SK-N-SH treated with all-trans-retinoic acid at 6 μM for 48 hours (cell line): Measurements from ENCODE around the gene LDHAL6B.

Experiments
- ATAC-seq: fragments of 200-7000 bp; cut with Tn5 transposase; 3 replicates; pipeline ENCODE4 v1.9.1; 2020; ENCODE audit warnings: mild to moderate bottlenecking, moderate library complexity
- ARNTL ChIP-seq: fragments of 450-650 bp; formaldehyde crosslinking; IDR thresholded peaks from 2 replicates; pipeline ENCODE4 v1.5.0; 2020; ENCODE audit warnings: low read depth, mild to moderate bottlenecking, moderate library complexity, borderline replicate concordance
- BACH2 ChIP-seq: fragments of 250-450 bp; sonication (Bioruptor Pico); IDR thresholded peaks from 2 replicates; pipeline ENCODE4 v1.9.0; 2021; ENCODE audit warnings: mild to moderate bottlenecking, borderline replicate concordance
- CSDC2 ChIP-seq: fragments of 250-450 bp; sonication (Bioruptor Pico); IDR thresholded peaks from 2 replicates; pipeline ENCODE4 v1.5.0; 2020; ENCODE audit warnings: mild to moderate bottlenecking, moderate library complexity
- ESRRG ChIP-seq: fragments of 250-450 bp; sonication (Bioruptor Pico); IDR thresholded peaks from 2 replicates; pipeline ENCODE4 v1.6.1; 2021; ENCODE audit warnings: mild to moderate bottlenecking
- GLIS3 ChIP-seq: fragments of 250-450 bp; sonication (Bioruptor Pico); IDR thresholded peaks from 2 replicates; pipeline ENCODE4 v1.5.0; 2020; ENCODE audit warnings: mild to moderate bottlenecking, moderate library complexity
- ISL1 ChIP-seq: fragments of 250-450 bp; sonication (Bioruptor Pico); IDR thresholded peaks from 2 replicates; pipeline ENCODE4 v2.1.2; 2022; ENCODE audit warnings: mild to moderate bottlenecking, moderate library complexity
- OSR1 ChIP-seq: fragments of 250-450 bp; sonication (Bioruptor Pico); IDR thresholded peaks from 2 replicates; pipeline ENCODE4 v1.8.0; 2022; ENCODE audit warnings: moderate library complexity, mild to moderate bottlenecking, inconsistent platforms
- PPARA ChIP-seq: fragments of 250-450 bp; sonication (Bioruptor Pico); IDR thresholded peaks from 2 replicates; pipeline ENCODE4 v1.5.0; 2020; ENCODE audit warnings: mild to moderate bottlenecking, borderline replicate concordance
- RARB ChIP-seq: fragments of 250-450 bp; sonication (Bioruptor Pico); IDR thresholded peaks from 2 replicates; pipeline ENCODE4 v1.8.0; 2021; ENCODE audit warnings: mild to moderate bottlenecking, moderate library complexity
- SNAI2 ChIP-seq: fragments of 250-450 bp; sonication (Bioruptor Pico); IDR thresholded peaks from 2 replicates; pipeline ENCODE4 v1.5.0; 2020; ENCODE audit warnings: mild to moderate bottlenecking, moderate library complexity
- ZC3H10 ChIP-seq: fragments of 250-450 bp; sonication (Bioruptor Pico); IDR thresholded peaks from 2 replicates; pipeline ENCODE4 v1.5.1; 2021; ENCODE audit warnings: mild to moderate bottlenecking, moderate library complexity
- ZFP3 ChIP-seq: fragments of 250-450 bp; sonication (Bioruptor Pico); IDR thresholded peaks from 2 replicates; pipeline ENCODE4 v1.5.0; 2020; ENCODE audit warnings: mild to moderate bottlenecking, moderate library complexity
- ZFP30 ChIP-seq: fragments of 450-650 bp; formaldehyde crosslinking; IDR thresholded peaks from 2 replicates; pipeline ENCODE4 v1.5.0; 2022; ENCODE audit warnings: mild to moderate bottlenecking, moderate library complexity
- ZNF565 ChIP-seq: fragments of 450-650 bp; formaldehyde crosslinking; conservative IDR thresholded peaks from 2 replicates; pipeline ENCODE4 v1.5.0; 2020; ENCODE audit warnings: low read depth, mild to moderate bottlenecking, moderate library complexity
- ZNF70 ChIP-seq: fragments of 450-650 bp; formaldehyde crosslinking; IDR thresholded peaks from 2 replicates; pipeline ENCODE4 v1.5.0; 2020; ENCODE audit warnings: mild to moderate bottlenecking, moderate library complexity
- ZNF8 ChIP-seq: fragments of 450-650 bp; formaldehyde crosslinking; IDR thresholded peaks from 2 replicates; pipeline ENCODE4 v1.5.0; 2020; ENCODE audit warnings: mild to moderate bottlenecking, moderate library complexity
- TF ChIP-seq, protein P1 (sequence below): fragments of 250-450 bp; sonication (Bioruptor Pico); IDR thresholded peaks from 2 replicates; pipeline ENCODE4 v1.8.0; 2021; ENCODE audit warnings: low read depth, mild to moderate bottlenecking, moderate library complexity, borderline replicate concordance
- TF ChIP-seq, protein P2 (sequence below): fragments of 250-450 bp; sonication (Bioruptor Pico); IDR thresholded peaks from 2 replicates; pipeline ENCODE4 v1.8.0; 2020; ENCODE audit warnings: mild to moderate bottlenecking, moderate library complexity, borderline replicate concordance
- TF ChIP-seq, protein P3 (sequence below): fragments of 250-450 bp; sonication (Bioruptor Pico); IDR thresholded peaks from 2 replicates; pipeline ENCODE4 v1.5.0; 2020; ENCODE audit warnings: mild to moderate bottlenecking, moderate library complexity
- TF ChIP-seq, protein P4 (sequence below): fragments of 250-450 bp; sonication (Bioruptor Pico); IDR thresholded peaks from 2 replicates; pipeline ENCODE4 v1.5.1; 2021; ENCODE audit warnings: mild to moderate bottlenecking, moderate library complexity
- TF ChIP-seq, protein P5 (sequence below): fragments of 250-450 bp; sonication (Bioruptor Pico); IDR thresholded peaks from 2 replicates; pipeline ENCODE4 v1.5.1; 2020; ENCODE audit warnings: low read depth, mild to moderate bottlenecking, moderate library complexity

The LDHAL6B gene

DNA sequence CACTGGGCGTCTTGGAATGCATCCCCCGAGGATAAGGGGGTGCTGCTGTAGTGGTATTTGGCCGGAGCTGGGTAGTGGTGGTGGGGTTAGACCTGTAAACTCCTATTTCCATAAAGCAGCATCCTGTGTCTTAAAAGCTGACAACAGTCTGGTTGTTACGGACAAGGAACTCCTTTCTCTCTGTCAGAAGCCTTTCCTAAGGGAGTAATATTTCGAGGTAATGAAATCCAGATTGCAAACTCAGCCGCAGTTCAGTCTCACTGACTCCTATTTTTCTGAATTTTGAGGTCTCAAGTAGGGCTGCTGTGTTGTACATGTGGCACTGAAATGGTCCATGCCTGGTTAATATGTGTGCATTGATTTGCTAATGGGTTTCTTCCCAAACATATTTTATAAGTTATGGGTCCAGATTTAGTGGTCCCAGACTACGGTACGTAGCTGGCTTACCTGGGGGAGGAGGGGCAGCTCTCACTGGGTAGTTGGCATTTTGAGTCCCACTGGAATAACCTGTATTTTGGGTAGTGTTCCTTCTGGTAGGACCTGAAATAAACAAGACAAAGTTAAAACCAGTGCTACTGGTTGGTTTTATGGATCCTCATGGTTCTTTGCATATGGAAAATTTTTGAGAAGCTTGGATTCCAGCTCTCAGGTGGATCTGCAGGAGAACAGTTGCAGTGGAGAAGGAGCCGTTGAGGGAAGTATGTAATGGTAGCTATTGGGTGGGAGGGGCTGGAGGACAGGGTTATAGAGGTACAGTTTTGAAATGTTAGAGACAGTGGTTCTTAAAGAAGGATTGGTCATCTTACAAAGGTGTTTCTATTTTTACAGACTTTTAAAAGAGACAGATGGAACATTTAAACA lies 48.6 kb upstream of the LDHAL6B start (continued):
- TF ChIP-seq, protein P1, sequence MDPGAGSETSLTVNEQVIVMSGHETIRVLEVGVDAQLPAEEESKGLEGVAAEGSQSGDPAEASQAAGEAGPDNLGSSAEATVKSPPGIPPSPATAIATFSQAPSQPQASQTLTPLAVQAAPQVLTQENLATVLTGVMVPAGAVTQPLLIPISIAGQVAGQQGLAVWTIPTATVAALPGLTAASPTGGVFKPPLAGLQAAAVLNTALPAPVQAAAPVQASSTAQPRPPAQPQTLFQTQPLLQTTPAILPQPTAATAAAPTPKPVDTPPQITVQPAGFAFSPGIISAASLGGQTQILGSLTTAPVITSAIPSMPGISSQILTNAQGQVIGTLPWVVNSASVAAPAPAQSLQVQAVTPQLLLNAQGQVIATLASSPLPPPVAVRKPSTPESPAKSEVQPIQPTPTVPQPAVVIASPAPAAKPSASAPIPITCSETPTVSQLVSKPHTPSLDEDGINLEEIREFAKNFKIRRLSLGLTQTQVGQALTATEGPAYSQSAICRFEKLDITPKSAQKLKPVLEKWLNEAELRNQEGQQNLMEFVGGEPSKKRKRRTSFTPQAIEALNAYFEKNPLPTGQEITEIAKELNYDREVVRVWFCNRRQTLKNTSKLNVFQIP (CRISPR knock-in tag) = no peak
- no peak for TF ChIP-seq SNAI2 (CRISPR knock-in tag)
- TF ChIP-seq ZFP3 (CRISPR knock-in tag) = no peak
- TF ChIP-seq ZNF565 (CRISPR knock-in tag) = no peak
- TF ChIP-seq, protein P2, sequence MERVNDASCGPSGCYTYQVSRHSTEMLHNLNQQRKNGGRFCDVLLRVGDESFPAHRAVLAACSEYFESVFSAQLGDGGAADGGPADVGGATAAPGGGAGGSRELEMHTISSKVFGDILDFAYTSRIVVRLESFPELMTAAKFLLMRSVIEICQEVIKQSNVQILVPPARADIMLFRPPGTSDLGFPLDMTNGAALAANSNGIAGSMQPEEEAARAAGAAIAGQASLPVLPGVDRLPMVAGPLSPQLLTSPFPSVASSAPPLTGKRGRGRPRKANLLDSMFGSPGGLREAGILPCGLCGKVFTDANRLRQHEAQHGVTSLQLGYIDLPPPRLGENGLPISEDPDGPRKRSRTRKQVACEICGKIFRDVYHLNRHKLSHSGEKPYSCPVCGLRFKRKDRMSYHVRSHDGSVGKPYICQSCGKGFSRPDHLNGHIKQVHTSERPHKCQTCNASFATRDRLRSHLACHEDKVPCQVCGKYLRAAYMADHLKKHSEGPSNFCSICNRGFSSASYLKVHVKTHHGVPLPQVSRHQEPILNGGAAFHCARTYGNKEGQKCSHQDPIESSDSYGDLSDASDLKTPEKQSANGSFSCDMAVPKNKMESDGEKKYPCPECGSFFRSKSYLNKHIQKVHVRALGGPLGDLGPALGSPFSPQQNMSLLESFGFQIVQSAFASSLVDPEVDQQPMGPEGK (CRISPR knock-in tag) = no peak
- no peak for TF ChIP-seq CSDC2 (CRISPR knock-in tag)
- no peak for TF ChIP-seq OSR1

DNA sequence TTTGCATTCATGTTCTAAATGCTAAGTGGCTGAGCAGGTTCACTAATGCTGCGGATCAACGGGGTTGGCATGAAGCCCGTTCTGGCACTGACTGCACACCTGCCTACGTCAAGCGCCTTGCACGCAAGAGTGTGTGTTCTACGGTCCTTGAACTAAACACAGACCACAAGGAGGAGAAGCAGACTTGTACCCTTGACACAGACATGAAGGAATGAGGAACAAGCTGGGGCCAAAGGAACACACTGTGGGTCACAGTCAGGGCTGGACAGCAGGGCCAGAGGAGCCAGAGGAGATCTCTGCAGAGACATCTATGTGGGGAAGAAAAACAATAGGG lies 48.0 kb upstream of the LDHAL6B start:
- no peak for ATAC-seq
- TF ChIP-seq, protein P3, sequence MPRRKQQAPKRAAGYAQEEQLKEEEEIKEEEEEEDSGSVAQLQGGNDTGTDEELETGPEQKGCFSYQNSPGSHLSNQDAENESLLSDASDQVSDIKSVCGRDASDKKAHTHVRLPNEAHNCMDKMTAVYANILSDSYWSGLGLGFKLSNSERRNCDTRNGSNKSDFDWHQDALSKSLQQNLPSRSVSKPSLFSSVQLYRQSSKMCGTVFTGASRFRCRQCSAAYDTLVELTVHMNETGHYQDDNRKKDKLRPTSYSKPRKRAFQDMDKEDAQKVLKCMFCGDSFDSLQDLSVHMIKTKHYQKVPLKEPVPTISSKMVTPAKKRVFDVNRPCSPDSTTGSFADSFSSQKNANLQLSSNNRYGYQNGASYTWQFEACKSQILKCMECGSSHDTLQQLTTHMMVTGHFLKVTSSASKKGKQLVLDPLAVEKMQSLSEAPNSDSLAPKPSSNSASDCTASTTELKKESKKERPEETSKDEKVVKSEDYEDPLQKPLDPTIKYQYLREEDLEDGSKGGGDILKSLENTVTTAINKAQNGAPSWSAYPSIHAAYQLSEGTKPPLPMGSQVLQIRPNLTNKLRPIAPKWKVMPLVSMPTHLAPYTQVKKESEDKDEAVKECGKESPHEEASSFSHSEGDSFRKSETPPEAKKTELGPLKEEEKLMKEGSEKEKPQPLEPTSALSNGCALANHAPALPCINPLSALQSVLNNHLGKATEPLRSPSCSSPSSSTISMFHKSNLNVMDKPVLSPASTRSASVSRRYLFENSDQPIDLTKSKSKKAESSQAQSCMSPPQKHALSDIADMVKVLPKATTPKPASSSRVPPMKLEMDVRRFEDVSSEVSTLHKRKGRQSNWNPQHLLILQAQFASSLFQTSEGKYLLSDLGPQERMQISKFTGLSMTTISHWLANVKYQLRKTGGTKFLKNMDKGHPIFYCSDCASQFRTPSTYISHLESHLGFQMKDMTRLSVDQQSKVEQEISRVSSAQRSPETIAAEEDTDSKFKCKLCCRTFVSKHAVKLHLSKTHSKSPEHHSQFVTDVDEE (CRISPR knock-in tag) = no peak
- TF ChIP-seq, protein P4, sequence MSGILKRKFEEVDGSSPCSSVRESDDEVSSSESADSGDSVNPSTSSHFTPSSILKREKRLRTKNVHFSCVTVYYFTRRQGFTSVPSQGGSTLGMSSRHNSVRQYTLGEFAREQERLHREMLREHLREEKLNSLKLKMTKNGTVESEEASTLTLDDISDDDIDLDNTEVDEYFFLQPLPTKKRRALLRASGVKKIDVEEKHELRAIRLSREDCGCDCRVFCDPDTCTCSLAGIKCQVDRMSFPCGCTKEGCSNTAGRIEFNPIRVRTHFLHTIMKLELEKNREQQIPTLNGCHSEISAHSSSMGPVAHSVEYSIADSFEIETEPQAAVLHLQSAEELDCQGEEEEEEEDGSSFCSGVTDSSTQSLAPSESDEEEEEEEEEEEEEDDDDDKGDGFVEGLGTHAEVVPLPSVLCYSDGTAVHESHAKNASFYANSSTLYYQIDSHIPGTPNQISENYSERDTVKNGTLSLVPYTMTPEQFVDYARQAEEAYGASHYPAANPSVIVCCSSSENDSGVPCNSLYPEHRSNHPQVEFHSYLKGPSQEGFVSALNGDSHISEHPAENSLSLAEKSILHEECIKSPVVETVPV (CRISPR knock-in tag) = no peak
- TF ChIP-seq RARB (no peak), ISL1 (CRISPR knock-in tag) (no peak), ZC3H10 (no peak), ZFP30 (CRISPR knock-in tag) (no peak), CSDC2 (CRISPR knock-in tag) (no peak), ZFP3 (CRISPR knock-in tag) (no peak), OSR1 (no peak), BACH2 (CRISPR knock-in tag) (no peak), PPARA (CRISPR knock-in tag) (no peak), GLIS3 (CRISPR knock-in tag) (no peak), ZNF8 (CRISPR knock-in tag) (no peak), ARNTL (CRISPR knock-in tag) (no peak), ZNF565 (CRISPR knock-in tag) (no peak), ZNF70 (no peak), ESRRG (CRISPR knock-in tag) (no peak)
- TF ChIP-seq, protein P5, sequence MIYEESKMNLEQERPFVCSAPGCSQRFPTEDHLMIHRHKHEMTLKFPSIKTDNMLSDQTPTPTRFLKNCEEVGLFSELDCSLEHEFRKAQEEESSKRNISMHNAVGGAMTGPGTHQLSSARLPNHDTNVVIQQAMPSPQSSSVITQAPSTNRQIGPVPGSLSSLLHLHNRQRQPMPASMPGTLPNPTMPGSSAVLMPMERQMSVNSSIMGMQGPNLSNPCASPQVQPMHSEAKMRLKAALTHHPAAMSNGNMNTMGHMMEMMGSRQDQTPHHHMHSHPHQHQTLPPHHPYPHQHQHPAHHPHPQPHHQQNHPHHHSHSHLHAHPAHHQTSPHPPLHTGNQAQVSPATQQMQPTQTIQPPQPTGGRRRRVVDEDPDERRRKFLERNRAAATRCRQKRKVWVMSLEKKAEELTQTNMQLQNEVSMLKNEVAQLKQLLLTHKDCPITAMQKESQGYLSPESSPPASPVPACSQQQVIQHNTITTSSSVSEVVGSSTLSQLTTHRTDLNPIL (CRISPR knock-in tag) = no peak
- TF ChIP-seq, protein P1 (CRISPR knock-in tag) = no peak
- TF ChIP-seq, protein P2 (CRISPR knock-in tag) = no peak
